Measurements from ENCODE around the gene PDCD4. TPM values are rescaled to one million over a fixed set of nuclear protein-coding genes. Genes with fewer than 3 reads are reported as not detected.

The PDCD4 gene
- total and polyA plus RNA-seq, 2 donors (not counting 3 experiments of a cell fraction or from before 2014, with no cell fraction given) = 14.4 to 47.9 TPM

DNA sequence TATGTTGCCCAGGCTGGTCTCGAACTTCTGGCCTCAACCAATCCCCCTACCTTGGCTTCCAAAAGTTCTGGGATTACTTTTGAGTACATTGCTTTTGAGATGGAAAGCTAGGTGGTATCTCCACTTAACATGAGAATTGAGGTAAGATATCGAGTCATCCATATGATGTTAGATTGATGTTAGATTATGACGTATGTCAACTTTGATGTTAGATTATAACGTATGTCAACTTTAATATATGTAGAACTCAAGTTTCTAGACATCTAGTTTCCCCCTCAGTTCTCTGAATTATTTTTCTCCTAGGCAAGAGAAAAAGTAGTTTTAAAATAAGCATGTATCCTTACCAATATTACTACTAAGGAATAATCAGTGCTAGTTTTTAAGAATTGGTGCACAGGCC, 67.7 kb downstream of the PDCD4 start:
- Histone ChIP-seq H3K9ac (replicated peaks; ENCODE audit: extremely low read depth, insufficient read depth, low read length) (no peak overlapping the region), H3K4me3 (replicated peaks in 1 of 3; ENCODE audit: insufficient read depth in 1 of 3, low read depth in 1 of 3, low read length in 3 of 3) (no peak overlapping the region), H3K4me2 (ENCODE audit: insufficient read depth, low read length) (peak overlapping the region; percentile 6), H3K79me2 (ENCODE audit: control insufficient read depth, insufficient read depth, low read length) (peaks cover 80% of the 10 kb centered on the region), H3K9me3 (replicated peaks; ENCODE audit: control insufficient read depth, insufficient read depth, low read length) (no peaks in the 10 kb centered on the region), H3K9me1 (replicated peaks; ENCODE audit: control insufficient read depth, extremely low read depth, insufficient read depth, low read length) (no peaks in the 10 kb centered on the region), H3K27ac (ENCODE audit: insufficient read depth, low read depth, low read length) (no peak overlapping the region), H3K36me3 (ENCODE audit: control insufficient read depth in 2 of 2, extremely low read depth in 1 of 2, insufficient read depth in 2 of 2, low read length in 2 of 2) (no peaks in the 10 kb centered on the region), H3K27me3 (ENCODE audit: control insufficient read depth in 2 of 2, insufficient read depth in 2 of 2, low read length in 2 of 2) (no peaks in the 10 kb centered on the region), H2AFZ (ENCODE audit: low read depth, low read length) (no peak overlapping the region), H3K4me1 (ENCODE audit: control insufficient read depth, extremely low read depth, insufficient read depth, low read length) (peaks cover 4% of the 10 kb centered on the region), H4K20me1 (replicated peaks; ENCODE audit: control insufficient read depth, extremely low read depth, insufficient read depth, low read length) (peaks cover 9% of the 10 kb centered on the region)
- FAIRE-seq (no peak), DNase-seq (ENCODE audit: low read depth, low spot score) (peak; percentile 11)
- intact Hi-C loops (cut with micrococcal nuclease) = no loop called here
- no TSS peak for BruUV-seq (replicated peaks)
- POLR2A ChIA-PET = interaction anchor here (1.3 kb wide), 1 partner anchor 20 kb away, joined by 3 read pairs; the partner anchor contains the start of genes BBIP1 and SHOC2
- no peak for TF ChIP-seq GATA2 (IDR thresholded peaks at IDR 0.05; ENCODE audit: insufficient read depth, insufficient read length, low read depth, low read length)
- TF ChIP-seq, protein P1, sequence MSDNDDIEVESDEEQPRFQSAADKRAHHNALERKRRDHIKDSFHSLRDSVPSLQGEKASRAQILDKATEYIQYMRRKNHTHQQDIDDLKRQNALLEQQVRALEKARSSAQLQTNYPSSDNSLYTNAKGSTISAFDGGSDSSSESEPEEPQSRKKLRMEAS (IDR thresholded peaks at IDR 0.05; ENCODE audit: insufficient read depth, insufficient read length) = no peak
- TF ChIP-seq, protein P2, sequence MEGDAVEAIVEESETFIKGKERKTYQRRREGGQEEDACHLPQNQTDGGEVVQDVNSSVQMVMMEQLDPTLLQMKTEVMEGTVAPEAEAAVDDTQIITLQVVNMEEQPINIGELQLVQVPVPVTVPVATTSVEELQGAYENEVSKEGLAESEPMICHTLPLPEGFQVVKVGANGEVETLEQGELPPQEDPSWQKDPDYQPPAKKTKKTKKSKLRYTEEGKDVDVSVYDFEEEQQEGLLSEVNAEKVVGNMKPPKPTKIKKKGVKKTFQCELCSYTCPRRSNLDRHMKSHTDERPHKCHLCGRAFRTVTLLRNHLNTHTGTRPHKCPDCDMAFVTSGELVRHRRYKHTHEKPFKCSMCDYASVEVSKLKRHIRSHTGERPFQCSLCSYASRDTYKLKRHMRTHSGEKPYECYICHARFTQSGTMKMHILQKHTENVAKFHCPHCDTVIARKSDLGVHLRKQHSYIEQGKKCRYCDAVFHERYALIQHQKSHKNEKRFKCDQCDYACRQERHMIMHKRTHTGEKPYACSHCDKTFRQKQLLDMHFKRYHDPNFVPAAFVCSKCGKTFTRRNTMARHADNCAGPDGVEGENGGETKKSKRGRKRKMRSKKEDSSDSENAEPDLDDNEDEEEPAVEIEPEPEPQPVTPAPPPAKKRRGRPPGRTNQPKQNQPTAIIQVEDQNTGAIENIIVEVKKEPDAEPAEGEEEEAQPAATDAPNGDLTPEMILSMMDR (IDR thresholded peaks at IDR 0.05; ENCODE audit: extremely low read depth in 1 of 2, insufficient read depth in 1 of 2, low read depth in 1 of 2, low read length in 2 of 2) = no peak
- no peak for TF ChIP-seq POLR2A (IDR thresholded peaks at IDR 0.05; ENCODE audit: low read depth, low read length)
- TF ChIP-seq EZH2 (IDR thresholded peaks at IDR 0.05; ENCODE audit: borderline replicate concordance, low read depth, low read length, severe bottlenecking) = no peak
- no peak for TF ChIP-seq JUN (IDR thresholded peaks at IDR 0.05; ENCODE audit: borderline replicate concordance, insufficient read depth, insufficient read length, low read depth)
- TF ChIP-seq FOS (IDR thresholded peaks at IDR 0.05; ENCODE audit: borderline replicate concordance, insufficient read depth, low read length) = no peak
- no peak for TF ChIP-seq MYC (IDR thresholded peaks at IDR 0.05; ENCODE audit: low read depth, low read length)
- TF ChIP-seq POLR2AphosphoS5 (IDR thresholded peaks at IDR 0.05; ENCODE audit: insufficient read depth, low read depth, low read length) = no peak
- dilution Hi-C loops (cut with MboI; ENCODE audit: extremely low pct_ligation_motif_present, low sequenced_read_pairs) = no loop called here
- CTCF ChIA-PET = interaction anchor here (3.4 kb wide), 1 partner anchor 12 kb away, joined by 18 read pairs; no protein-coding TSS in a partner anchor

Data from endothelial cell of umbilical vein (primary cell).